ENCODE data around the gene ADIPOR2.
"Not testable (repeated sequence)": the region's sequence is repeated elsewhere in the genome, so short reads cannot be mapped to it uniquely, and the experiment has no call there.

Gene ADIPOR2

GRCh38 chr12:1705774-1706631, 15.1 kb downstream of the ADIPOR2 start:
- DNase-seq, result no peak

DNA sequence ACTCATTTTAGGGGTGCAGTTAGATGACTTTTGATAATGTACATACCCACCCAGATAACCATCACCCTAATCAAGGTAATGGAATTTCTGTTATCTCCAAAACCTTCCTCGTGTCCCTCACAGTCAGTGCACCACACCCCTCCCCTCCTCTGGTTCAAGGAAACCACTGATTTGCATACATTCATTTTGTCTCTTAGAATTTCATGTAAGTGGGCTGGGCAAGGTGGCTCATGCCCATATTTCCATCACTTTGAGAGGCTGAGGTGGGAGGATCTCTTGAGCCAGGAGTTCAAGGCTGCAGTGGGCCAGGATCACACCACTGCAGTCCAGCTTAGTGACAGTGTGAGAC, 15.7 kb downstream of the ADIPOR2 start:
- no peak for DNase-seq

DNA sequence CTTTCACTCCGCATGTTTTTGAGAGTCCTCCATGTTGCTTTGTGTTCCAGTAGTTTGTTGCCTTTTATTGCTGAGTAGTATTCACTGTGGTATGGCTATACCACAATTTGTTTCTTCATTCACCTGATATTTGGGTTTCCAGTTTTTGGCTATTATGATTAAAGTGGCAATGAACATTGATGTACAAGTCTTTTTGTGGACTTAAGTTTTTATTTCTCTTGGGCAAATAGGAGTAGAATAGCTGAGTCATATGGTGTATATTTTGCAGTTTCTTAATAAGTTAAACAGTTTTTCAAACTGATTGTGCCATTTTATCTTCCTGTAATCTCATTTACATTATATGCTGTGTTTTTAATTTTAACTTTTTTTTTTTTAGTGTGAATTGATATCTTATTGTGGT, 16.2 kb downstream of the ADIPOR2 start:
- DNase-seq, result no peak

DNA sequence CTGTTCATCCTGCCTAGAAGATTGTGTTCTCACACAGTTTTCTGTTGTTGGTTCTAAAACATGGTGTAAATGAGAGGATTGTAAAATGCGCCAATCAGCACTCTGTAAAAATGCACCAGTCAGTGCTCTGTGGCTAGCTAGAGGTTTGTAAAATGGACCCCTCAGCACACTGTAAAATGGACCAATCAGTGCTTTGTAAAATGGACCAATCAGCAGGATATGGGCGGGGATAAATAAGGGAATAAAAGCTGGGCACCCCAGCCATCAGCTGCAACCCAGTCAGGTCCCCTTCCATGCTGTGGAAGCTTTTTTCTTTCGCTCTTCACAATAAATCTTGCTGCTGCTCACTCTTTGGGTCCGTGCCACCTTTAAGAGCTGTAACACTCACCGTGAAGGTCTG, 19.1 kb downstream of the ADIPOR2 start:
- not testable (repeated sequence) for DNase-seq

DNA sequence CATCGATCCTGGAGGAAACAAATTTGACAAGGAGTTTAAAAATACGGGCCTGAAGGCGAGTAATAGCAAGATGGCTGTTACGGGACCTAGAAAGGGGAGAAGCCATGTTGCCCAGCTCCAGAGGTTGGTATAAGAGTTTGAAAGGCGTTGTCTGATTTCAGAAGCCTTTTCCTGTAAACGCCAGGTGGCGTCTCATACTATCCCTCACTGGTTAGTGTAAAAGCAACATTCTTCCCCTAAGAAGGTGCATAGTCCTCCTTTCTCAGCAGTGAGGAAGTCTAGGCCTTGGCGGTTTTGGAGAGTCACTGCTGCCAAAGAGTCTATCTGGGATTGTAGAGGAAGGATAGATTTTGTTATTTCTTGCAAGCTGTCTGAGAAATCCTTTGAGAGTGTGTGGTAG, 20.0 kb downstream of the ADIPOR2 start:
- not testable (repeated sequence) for DNase-seq

- not testable (repeated sequence) for DNase-seq
Measured at GRCh38 chr12:1711536-1712211, 20.8 kb downstream of the ADIPOR2 start.

GRCh38 chr12:1712305-1712704, 21.4 kb downstream of the ADIPOR2 start:
- DNase-seq, result not testable (repeated sequence)

DNA sequence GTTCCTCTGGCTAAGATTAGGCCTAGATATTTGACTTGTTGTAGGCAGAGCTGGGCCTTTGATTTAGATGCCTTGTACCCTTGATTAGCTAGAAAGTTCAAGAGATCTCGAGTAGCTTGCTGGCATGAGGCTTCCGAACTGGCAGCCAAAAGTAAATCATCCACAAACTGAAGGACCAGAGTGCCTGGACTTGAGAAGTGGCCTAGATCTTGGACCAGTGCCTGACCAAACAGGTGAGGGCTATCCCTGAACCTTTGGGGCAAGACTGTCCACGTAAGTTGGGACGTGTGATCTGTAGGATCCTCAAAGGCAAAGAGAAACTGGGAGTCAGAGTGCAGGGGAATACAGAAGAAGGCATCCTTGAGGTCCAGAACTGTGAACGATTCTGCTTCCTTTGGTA, 22.0 kb downstream of the ADIPOR2 start:
- not testable (repeated sequence) for DNase-seq

DNA sequence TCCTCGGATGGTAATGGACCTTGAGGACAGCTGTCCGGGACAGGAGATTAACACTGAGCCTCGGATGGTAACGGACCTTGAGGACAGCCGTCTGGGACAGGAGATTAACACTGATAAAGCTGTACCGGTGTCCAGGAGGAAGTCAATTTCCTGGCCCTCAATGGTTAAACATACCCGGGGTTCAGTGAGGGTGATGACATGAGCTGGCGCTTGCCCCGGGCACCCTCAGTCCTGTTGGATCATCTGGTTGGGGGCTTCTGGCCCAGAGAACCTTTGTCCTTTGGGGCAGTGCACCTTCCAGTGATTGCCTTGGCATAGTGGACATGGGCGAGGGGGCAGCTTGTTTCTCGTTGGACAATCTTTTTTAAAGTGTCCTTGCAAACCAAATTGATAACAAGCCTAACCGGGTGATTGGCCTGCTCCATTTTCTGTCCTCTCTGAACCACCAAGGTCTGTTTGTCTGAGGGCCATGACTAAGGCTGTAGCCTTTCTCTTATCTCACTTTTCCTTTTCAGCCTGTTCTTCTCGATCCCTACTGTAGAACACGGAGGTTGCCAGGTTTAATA, 23.0 kb downstream of the ADIPOR2 start:
- DNase-seq, result not testable (repeated sequence)

GRCh38 chr12:1715459-1715858, 24.6 kb downstream of the ADIPOR2 start:
- not testable (repeated sequence) for DNase-seq

DNA sequence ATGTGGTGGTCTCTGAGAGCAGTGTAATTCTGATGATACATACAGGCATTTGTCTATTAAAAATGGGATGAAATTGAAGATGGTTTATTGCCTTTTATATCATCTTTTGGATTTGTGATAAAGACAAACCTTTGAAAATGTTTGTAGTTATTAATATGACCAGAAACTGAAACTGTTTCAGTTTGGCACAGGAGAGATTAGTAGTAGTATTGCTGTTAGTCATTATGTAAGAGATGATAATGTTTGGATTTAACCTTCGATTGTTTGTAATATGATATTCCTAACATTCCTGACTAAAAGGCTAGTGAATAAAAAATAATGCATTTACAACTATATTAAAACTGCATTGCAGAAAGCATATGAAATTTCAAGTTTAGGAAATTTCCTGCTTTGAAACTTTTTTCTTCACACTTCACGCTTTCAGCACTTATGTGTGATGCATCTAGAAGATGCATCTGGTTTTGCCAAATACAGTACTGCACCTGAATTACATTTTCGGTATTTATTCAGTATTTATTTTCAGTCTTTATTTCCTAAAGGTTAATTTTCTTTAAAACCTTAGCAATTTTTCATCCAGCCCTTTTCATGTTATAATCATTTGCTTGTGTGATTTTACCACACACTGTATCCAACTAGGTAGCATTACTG, 25.5 kb downstream of the ADIPOR2 start:
- no peak for DNase-seq

DNA sequence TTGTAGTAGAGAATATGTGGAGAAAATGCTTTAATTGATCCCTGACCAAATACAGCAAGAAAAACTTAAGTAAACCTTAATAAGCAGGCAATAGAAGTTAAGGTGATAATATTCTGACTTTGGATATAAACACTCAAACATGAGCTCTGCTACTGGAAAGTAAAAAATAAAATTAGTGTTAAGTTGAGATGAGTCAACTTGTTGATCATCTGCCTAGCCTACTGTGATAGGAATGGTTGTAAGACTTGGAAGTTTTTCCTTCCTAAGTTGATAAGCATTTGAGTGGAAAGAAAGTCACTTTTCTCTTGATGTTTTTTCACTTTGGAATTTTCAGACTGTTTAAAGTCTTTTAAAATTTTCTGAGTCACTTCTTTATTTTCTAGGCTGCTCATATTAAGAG, 26.0 kb downstream of the ADIPOR2 start:
- DNase-seq, result no peak

DNA sequence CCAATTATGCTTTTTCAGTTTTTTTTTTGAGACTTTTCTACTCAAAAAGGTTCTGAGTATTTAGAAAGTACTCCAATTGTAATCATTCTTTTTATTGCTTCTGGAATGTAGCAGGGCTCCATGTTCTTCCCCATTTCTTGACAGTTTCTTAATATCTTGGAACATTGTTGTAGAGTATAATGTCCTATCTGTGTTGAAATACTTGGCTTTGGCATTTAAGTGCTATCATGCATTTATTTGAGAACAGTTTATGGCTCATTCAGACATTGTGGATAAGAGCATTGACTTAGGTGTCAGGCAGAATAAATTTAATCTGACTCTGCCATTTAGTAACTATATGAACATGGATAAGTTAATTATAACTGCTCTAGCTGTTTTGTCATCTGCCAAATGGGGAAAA, 28.3 kb downstream of the ADIPOR2 start:
- no peak for DNase-seq

- no peak for DNase-seq
Measured at GRCh38 chr12:1720494-1720893, 29.6 kb downstream of the ADIPOR2 start.

GRCh38 chr12:1723721-1724120, 32.9 kb downstream of the ADIPOR2 start:
- no peak for DNase-seq

DNA sequence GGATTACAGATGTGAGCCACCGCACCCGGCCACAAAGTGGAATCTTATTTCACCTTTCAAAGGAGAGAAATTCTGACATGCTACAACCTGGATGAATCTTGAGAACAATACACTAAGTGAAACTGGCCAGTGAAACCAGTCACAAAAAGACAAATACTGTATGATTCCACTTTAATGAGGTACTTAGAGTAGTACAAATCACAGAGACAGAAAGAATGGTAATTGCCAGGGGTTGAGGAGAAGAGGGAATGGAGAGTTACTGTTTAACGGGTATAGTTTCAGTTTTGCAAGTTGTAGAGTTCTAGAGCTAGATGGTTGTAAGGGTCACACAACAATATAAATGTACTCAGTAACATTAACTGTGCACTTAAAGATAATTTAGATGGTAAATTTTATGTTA, 33.4 kb downstream of the ADIPOR2 start:
- DNase-seq, result no peak

- DNase-seq, result no peak
Measured at GRCh38 chr12:1726753-1727152, 35.9 kb downstream of the ADIPOR2 start.

GRCh38 chr12:1728824-1729223, 38.0 kb downstream of the ADIPOR2 start:
- DNase-seq, result no peak

GRCh38 chr12:1731019-1731687, 40.3 kb downstream of the ADIPOR2 start:
- DNase-seq, result no peak

DNA sequence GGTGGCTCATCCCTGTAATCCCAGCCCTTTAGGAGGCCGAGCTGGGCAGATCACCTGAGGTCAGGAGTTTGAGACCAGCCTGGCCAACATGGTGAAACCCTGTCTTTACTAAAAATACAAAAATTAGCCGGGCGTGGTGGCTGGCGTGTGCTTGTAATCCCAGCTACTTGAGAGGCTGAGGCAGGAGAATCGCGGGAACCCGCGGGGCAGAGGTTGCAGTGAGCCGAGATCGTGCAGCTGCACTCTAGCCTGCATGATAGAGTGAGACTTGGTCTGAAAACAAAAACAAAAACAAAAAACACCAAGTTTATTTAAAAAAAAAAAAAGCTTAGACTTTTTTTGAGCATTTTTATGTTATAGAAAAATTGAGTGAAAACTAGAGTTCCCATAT, 40.8 kb downstream of the ADIPOR2 start:
- not testable (repeated sequence) for DNase-seq

- no peak for DNase-seq
Measured at GRCh38 chr12:1732914-1733313, 42.0 kb downstream of the ADIPOR2 start.

- not testable (repeated sequence) for DNase-seq
Measured at GRCh38 chr12:1733712-1734111, 42.8 kb downstream of the ADIPOR2 start.

All from activated CD8-positive, alpha-beta memory T cell treated with anti-CD3 and anti-CD28 coated beads for 24 hours (primary cell).